HG02973 (cell line): ENCODE measurements around the gene NME5.

ENCODE experiments used
- ATAC-seq: cut with Tn5 transposase; IDR thresholded peaks from one replicate; pipeline ENCODE4 v1.9.1; 2021; ENCODE audit warnings: moderate library complexity; ENCODE audit not compliant: unreplicated experiment

NME5 gene

DNA sequence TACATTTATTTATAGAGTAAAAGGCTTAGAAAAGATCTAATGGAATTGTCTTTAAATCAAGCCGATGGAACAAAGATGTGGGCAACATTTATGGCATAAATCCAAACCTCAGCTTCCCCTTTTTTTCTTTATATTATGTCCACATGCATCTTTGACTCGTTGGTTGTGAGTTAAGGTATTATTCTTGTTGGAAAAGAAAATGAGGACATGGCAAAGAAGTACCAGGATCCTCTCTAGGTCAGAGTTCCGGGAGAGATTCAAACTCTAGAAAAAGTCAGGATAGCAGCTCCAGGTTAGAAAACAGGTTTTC, 508 bp upstream of the NME5 start:
- no peak for ATAC-seq

DNA sequence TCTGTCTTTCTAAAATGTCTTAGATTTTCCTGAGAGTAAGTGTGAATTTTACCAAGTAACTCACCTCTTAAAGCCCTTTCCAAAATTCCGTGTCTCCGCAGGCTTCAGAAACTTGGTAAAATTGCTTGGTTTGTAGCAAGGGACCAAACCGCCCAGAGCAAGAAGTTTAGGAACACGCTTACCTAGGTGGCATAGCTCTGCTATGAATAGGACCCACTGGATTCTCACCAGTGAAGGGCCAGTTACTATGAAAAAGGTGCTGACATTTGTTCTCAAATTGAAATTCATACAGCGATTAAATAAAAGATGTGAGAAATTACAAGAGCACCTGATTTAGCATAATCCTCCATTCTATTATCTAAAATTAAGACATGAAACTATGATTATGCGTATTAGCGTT, 6.7 kb downstream of the NME5 start:
- no peak for ATAC-seq

DNA sequence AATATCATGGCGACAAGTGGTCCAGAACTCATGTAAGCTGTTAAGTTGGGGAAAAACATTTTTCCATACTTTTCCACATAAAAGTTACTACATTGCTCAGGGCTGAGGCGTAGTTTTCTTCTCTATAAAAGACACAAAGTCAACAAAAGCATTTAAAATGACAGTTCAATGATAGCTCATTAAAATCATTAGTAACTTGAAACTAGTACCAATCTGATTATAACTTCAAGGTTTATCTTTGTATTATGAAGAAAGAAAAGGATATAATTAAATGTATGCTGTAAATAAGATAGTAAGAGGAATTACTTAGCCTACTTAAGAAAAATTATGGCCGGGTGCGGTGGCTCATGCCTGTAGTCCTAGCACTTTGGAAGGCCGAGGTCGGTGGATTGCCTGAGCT, 9.9 kb downstream of the NME5 start:
- ATAC-seq, result no peak

DNA sequence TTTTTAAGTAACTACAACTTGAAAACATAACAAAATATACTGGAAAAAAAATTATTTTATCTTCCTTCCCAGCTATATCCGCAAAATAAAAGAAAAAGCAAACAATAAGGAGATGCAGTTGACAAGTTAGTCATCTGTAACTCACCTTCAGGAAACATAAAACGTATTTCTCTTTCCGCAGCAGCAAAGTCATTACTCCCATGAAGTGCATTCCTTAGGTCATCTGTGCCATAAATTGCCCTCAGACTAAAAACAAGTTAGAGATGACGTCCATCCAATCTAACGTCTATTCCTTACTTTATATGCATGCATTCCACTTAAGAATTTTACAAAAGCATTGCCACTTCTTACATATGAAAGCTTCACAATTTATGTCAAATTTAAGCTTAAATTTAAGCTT, 10.9 kb downstream of the NME5 start:
- no peak for ATAC-seq

DNA sequence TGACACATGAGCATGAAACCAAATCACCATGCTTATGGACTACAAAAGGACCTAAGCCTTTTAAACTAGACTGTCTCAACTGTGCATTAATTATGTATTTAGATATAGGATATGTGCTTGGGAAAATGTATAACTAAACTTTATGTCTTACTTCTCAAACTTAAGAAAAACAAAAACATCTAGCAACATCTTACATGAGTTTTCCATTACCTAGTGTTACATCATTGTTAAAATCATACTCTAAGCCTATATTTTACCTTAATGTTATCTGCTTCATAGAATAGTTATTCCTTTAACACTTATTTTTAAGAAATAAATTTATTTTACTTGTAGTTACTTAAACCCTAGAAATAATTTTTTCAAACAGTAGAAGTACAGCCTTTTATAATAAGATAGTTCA, 24.0 kb downstream of the NME5 start:
- ATAC-seq, result no peak

DNA sequence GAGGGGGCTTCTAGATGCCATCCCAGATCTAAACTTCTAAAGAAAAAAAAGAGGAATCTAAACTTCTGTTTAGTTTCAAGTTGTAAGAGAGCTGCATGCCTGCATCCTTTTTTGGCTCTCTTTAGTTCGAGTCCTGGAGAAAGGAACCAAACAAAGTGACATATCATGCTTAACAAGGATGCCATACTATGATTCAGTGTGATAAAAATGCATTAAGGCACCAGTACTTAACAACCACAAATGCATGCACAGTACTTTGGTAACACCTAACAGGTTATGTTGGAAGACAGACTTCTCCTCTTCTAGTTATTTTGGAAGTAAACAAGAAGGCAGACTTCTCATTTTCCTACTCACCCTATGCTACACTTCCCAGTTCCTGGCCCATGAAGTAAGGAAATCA, 27.3 kb downstream of the NME5 start:
- no peak for ATAC-seq

DNA sequence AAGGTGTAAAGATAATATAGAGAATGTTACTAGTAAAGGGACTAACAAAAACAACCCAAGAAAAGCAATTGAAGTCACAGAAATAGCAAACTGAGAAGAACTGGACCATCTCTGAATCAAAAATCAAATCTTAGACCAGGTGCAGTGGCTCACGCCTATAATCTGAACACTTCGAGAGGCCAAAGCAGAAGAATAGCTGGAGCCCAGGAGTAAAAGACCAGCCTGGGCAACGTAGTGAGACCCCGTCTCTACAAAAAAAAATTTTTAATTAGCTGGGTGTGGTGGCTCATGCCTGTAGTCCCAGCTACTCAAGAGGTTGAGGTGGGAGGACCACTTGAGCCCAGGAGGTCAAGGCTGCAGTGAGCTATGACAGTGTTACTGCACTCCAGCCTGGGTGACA, 28.0 kb downstream of the NME5 start:
- no peak for ATAC-seq

DNA sequence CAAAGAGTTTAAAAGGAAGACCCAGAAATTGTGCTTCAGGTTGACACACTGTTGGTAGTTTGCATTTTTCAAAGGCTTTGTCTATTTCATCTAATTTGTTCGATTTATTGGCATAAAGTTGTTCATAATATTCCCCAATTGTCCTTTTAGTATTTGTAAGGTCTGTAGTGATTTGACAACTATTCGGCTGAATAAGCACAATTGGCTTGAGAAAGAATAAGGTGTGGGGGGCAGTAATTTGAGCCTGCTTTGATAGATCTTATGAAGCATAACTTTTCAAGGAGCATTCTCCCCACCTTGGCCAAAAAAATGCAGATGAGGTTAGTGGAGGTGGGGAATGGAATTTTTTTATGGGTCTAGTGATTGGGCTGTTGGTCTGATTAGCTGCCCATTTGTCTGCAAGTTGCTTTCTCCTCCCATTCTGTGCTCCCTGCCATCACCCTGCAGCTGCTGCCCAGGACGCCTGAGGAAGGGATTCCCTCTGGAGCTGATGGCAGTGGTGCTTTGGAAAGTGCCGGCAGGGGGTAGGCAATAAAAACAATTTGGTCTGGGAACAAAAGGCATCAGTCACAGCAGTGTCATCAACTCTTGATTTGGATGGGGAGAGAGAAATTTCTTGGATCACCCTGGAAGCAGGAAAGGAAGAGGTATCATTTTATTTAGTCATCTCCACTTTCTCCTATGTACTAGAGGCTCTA, 28.8 kb downstream of the NME5 start:
- ATAC-seq, result no peak

DNA sequence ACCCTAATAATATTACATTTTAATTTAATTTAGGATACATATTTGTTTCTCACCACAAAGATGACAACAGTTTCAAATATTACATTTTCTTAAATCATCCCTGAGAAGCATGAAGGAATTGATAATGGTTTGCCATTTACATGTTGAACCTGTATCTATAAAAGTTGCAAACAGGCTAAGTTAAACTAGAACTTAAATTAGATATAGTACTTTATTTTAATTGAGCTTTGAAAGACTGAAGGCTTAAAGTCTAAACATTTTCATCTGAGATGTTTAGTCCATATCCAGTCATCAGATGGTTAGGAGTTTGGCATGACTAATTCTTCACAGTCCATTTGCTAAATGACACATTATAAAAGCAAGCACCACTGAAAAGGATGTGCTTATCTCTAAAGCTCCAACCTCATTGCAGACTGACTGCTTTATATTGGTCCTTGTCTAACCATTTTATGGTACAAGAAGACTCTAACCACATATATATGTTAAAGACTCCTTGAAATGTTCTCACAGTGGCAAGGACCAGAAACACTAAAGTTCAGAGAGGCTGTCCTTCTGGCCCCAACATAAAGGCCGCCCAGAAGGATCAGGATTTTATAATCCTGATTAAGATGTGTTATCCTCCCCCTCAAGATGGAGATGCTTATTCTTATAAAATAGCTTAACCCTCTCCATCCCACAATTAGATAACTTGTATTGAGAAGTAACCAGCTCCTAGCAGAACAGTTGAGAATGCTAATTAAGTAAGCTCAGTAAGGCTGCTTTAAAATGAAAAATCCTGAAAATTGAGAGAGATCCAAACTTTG, 29.6 kb downstream of the NME5 start:
- no peak for ATAC-seq

DNA sequence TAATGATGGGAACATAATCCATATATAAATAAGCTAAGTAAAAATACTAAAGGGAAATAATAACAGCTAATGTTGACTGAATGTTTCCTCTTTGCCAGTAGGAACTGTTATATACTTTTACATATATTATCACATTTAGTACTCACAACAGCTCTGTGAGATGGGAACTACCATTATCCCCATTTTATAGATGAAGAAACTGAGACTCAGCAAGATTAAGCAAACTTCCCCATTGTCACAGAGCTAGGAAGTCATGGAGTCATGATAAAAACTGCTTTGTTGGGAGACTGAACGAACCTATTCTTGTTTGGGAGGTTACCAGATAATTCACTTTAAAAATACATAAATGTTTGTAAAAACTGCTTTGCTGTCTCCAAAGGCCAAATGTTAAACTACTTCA, 32.0 kb downstream of the NME5 start:
- no peak for ATAC-seq

DNA sequence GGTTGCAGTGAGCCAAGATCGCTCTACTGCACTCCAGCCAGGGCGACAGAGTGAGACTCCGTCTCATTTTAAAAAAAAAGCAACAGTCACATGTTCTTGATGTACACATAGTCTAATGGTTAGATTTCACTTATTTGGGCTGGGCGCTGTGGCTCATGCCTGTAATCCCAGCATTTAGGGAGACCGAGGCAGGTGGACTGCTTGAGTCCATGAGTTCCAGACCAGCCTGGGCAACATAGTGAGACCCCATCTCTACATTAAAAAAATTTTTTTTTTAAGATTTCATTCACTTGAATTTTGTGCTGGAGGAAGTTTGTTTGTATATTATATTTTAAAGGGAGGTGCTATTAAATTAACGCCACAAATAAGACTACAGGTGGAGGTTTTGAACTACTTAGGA, 33.5 kb downstream of the NME5 start:
- no peak for ATAC-seq

DNA sequence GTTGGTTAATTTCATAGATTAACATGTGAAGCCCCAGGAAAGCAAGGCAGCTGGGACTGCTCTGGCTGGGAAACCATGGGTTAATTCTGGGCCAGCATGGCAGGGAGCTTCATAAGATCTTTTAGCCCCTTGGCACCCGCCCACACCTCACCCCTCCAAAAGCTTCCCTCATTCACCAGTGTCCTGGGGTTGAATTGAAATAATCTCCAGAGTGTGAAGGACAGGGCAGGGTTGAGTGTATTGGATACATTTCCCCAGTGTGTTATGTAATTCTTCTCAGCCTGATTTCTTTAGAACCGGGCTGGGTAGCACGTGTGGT, 36.0 kb downstream of the NME5 start:
- ATAC-seq, result no peak

DNA sequence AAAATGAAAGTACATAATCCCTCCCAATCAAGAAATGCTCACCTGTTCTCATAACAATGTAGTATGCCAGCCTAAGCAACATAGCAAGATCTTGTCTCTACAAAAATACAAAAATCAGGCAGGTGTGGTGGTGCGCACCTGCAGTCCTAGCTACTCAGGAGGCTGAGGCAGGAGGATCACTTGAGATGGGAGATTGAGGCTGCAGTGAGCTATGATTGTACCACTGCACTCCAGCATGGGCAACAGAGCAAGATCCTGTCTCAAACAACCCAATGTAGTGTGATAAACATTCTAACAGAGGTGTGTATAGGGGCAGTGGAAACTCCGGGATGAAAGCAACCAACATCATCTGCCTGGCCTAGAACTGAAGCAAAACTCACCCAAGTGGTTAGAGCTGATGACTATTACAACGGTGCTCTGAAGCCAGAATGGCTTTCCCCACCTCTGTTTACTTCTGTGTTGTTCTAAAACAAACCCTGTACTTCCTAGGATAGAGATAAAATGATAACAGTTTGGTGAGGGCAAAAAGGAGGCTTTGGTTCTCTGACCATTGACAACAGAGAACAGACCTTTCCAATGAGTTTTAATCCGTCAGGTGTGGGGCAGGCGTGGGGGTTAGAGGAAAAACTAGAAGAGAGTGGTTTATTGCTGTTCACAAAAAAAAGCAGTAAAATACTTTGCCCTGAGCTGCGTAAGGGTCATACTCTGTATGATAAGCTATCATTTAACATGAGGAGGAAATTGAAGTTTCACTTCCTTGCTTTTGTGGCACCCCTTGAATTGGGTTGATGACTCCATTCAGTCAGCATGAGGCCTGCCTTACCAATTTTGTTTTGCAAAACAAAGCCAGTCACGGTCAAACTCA, 36.5 kb downstream of the NME5 start:
- ATAC-seq, result no peak

DNA sequence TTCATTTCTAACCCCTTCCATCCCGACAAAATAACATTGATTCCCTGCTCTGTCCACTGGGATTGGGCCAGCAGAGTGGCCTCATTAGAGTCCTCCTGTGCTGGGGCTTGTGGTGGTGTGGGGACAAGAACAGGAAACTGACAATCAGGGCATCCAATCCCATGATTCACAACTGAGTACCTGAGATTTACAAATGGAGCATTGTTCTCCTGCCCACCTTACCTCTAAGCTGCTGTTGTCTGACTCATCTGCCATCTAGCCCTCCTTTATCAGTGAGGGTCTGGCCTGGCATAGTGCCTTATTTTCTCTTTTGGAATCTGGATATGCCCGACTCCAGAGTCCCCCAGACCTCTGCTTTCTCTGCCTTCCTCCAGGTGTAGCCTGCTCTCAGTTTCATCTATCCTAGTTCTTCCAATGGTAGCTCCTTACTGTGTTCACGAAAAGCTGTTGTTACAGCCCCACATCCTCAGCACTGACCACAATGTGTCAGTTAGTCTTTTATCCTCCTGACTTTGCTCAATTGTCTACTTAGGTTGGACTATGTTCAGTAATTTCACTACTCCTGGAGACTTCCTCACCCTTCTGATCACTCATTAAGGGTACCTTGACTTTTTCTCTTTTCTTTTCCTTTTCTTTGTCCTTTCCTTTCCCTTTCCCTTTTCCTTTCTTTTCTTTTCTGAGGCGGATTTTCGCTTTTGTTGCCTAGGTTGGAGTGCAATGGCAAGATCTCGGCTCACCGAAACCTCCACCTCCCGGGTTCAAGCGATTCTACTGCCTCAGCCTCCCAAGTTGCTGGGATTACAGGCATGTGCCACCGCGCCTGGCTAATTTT, 42.0 kb downstream of the NME5 start:
- no peak for ATAC-seq

DNA sequence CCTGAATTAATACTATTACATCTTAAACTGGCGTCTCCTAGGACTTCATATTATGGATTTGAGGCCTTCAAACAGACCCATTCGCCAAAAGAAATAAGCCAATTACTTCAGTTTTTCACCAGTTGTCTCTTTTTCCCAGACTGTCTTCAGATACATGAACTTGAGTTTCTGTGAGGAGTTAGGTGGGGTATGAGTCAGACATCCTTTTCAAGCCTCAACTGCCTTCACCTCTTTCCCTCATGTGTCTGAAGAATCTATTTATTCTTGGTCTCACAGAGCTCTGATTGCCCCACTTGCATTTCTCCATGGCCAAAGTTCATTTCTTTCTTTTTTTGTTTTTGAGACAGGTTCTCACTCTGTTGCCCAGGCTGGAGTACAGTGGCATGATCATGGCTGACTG, 42.9 kb downstream of the NME5 start:
- ATAC-seq, result no peak

DNA sequence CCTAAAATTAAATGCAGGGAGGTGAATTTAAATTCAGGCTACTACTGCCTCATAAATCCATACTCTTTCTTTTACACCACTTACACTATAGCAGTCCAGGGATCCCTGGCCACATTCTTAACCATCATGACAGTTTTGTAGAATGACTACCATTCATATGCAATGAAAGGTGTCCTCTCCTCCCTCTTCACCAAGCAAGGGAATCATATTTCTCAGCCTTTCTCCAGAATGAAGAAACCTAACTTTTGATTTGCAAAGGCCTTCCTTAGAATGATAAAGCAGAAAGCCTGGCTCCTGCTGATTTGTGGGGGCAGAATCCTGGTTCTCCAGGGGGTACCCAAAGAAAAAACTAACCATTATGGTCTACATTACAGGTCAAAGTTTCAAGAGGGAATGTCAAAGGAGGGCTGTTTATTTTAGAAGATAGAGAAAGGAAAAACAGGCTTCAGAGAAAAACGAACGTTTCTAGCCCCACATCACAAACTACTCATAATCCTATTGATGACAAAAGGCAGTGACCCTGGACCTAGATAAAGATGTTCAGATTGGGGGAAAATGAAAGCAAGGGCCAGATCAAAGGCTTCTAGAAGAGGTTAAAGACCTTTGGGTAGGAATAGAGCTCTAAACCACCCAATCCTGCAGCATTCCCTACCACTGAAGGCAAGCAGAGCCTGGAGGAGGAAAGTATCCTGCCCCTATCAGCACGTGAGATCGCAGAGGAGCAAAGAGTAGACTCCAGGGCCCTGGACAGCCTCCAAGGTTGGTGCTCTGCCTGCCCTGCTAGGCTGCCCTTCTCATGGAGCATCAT, 43.9 kb downstream of the NME5 start:
- ATAC-seq, result no peak

DNA sequence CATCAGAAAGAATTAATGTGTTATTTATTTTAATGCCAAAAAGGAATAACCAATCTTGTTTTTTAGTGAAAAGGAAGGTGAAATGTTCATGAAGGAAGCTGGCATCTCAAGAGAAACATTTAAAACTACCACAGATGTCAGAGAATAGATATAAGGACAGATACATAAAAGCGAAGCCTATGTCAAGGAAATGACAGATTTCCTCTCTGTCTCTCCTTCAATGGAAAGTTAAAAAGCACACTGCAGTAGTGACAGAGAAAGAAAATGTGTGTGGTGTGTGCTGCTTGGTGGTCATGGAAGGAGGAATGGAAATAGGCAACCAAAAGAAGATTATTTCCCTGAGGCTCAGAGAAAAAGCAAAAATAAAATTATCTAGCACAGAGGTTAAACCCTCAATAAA, 46.2 kb downstream of the NME5 start:
- ATAC-seq, result no peak

DNA sequence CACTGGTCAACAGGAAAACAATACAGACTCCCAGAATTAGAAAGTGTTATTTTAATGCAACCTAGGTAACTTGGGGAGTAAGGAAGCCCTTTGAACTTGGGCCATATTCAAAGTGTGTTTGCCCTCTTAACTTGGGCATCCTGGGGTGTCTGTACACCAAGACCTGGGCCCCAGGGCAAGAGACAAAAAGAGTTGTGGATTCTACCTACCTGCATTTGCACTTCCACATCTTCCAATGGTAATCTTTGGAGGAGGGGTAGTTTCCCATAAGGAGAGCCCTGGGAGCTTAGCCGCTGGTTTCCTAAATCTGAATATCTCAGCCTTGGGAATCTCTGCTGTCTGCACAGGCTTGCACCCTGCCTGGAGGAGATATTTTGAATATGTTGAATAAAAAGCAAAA, 46.9 kb downstream of the NME5 start:
- no peak for ATAC-seq

DNA sequence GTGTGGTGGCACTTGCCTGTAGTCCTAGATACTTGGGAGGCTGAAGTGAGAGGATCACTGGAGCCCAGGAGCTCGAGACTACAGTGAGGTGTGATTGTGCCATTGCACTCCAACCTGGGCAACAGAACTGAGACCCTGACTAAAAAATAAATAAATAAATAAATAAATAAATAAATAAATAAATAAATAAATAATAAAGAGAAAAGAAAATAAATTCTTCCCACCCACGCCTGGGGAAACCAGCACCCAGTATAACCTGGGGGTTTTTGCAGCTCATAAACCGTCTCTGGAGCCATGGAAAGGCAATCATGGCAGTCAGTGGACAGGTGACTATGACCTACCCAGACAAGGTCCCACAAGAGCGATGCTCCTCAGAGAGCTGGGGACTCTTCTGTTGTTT, 47.5 kb downstream of the NME5 start:
- ATAC-seq, result no peak

DNA sequence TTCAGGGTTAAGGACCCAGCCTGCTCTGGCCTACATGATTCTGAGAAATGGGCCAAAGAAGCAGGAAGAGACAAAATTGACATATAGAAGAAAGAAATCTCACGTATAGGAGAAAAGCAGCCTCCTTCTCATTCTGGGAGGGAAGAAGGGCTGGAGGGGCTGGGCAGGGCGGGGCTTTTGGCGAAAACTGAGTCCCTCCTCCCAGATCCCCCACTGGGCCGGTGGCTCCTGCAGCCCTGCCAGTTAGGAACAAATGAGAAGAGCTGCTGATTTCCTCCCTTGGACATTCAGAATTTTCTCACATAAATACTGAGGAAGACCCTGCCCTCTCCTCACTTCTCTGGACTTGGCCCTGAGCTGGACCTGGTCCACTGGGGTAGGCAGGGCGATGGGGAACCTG, 55.5 kb downstream of the NME5 start, which contains the start of gene WNT8A:
Gene WNT8A (plus strand): TSS at position 332 of the 400 bp plus-strand sequence. CDS start 95 bp downstream, outside the sequence.
- no peak for ATAC-seq
